Measurements from ENCODE around the gene MRAS. TPM values are rescaled to one million over a fixed set of nuclear protein-coding genes. Genes with fewer than 3 reads are reported as not detected.
A peak's percentile ranks its signal among the peaks of the same experiment; 100 is the strongest.

Gene MRAS
- total RNA-seq (2014; rRNA removed; shearing (Covaris generic); ENCODE audit: low replicate concordance) = 11.0 and 23.4 TPM in 2 replicates

DNA sequence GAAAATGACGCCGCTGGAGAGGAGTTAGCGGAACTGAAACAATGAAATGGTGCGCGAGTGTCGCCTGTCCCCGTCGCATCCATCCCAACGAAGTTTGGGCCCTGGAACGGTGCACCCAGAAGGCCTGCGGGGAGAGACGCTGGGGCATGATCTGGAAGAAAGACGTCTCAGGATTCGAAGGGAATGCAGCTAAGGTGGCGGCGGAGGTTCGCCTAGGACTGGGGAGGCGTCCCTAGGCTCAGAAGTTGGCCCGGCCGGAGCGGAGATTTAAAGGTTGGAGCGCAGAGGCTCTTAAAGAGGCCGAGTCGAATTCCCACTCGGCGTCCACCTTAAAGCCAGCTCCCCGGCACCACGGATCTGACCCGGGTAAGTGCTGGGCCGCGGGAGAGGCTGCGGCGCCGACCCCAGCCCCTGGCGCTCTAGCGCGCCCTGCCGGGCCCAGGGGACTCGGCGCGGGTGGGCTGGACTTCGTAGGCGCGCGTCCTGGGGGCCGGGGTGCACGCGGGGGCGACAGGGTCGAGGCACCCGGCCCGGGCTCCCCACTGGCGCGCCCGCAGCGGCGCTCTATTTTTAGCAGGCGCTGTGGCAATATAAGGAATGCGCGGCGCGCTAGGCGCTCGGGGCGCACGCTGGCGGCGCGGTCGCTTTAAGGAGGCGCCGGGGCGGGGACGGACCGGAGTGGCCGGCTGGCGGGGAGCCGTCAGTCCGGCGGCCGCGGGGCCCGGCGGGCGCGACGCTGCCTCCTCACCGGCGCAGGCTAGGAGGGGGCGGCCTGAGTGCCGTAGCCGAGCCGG is at the start of gene MRAS:
MRAS (plus strand) TSS at position 620 of the 794 bp plus-strand sequence. CDS start 24,305 bp downstream, outside the sequence.
- Histone ChIP-seq H3K9me3 (0 out of 2 replicates have a peak, but pooled peaks cover 2% of the 10 kb centered on the region), H3K27me3 (no peaks in the 10 kb centered on the region), H3K36me3 (no peaks in the 10 kb centered on the region), H3K4me3 (peak within 1 kb of the TSS; percentile 52)
- DNase-seq = peak; percentile 75

DNA sequence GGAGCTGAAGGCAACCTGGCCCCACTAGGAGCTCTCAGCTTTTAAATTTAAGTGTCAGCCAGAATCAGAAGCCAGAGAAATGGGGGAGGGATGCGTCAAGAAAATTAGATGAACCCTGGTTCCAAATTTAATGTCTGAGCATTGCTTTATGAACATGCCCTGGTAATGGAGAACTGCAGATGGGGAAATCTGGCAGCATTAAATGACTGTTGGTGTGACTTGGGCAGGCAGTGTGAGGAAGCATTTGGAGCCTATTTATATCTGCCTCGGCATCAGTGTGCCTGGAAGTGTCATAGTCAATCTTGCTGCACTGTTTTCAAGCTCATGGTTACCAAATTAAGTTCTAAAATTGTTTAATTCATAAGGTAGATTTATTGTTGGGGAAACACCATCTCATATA is 47.7 kb upstream of the MRAS start:
- Histone ChIP-seq H3K4me3 (no peak overlapping the region), H3K36me3 (peaks cover 18% of the 10 kb centered on the region), H3K9me3 (no peaks in the 10 kb centered on the region), H3K27me3 (no peaks in the 10 kb centered on the region)
- no peak for DNase-seq

DNA sequence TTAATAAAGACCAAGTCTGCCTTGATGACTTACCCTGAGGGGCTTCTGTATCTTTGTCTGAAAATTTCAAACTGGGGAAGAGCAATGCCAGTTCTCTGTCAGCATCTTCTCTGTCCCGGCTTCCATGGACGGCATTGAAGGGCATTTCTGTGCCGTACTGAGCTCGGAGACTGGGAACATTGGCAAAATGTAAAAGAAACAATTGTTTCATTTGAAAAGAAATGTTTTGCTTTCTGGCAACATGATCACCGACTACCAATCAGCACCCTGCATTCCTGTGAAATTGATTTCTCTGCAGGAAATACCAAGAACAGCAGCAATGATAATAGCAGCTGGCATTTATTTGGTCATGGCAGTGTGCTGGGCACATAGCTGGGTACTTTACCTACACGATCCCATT is 44.9 kb upstream of the MRAS start:
- Histone ChIP-seq H3K27me3 (no peaks in the 10 kb centered on the region; the same call in 1 of the 2 replicates), H3K36me3 (0 out of 2 replicates have a peak, but pooled peaks cover 5% of the 10 kb centered on the region), H3K9me3 (peaks cover 14% of the 10 kb centered on the region), H3K4me3 (no peak overlapping the region)
- no peak for DNase-seq

DNA sequence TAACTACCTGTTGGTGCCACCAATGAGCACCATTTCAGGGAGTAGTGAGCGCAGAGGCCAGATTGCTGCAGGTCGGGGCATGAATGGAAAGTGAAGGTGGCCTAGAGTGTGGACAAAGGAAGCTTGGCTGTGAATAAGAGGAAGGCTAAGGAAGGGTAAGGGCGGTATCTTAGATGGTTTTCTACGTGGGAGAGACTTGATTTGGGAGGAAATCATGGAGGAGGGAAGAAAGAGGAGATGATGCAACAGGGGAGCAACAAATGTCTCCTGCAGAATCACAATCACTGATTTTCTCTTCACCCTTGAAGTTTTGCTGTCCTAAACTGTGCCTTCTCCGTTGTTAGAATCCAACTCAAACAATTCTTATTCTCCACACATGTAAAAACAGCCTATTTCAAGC is 40.5 kb upstream of the MRAS start:
- Histone ChIP-seq H3K27me3 (peaks cover 12% of the 10 kb centered on the region), H3K4me3 (no peak overlapping the region), H3K9me3 (peaks cover 43% of the 10 kb centered on the region), H3K36me3 (no peaks in the 10 kb centered on the region)
- DNase-seq = no peak

DNA sequence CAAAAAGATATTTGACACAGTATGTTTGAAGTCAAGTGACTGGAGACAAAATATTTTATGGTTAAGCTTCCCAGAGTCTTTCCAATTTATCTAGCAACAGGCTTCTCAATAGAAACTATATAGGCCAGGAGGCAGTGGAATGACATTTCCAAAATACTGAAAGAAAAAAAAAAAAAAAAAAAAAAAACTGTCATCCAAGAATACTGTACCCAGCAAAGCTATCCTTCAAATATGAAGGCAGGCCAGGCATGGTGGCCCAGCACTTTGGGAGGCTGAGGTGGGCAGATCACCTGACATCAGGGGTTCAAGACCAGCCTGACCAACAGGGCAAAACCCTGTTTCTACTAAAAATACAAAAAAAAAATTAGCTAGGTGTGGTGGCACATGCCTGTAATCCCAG is 39.6 kb upstream of the MRAS start:
- Histone ChIP-seq H3K36me3 (no peaks in the 10 kb centered on the region), H3K4me3 (no peak overlapping the region)
- DNase-seq = no peak

DNA sequence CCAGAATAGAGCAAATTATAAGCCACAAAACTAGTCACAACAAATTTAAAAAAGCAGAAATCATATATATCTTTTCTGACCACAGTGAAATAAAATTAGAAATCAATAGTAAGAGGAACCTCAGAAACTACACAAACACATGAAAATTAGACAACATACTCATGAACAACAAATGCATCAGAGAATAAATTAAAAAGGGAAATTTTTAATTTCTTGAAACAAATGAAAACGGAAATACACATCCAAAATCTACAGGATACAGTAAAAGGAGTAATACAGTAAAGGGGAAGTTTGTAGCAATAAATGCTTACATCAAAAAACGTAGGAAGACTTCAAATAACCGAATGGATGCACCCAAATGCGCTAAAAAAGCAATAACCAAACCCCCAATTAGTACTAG is 37.9 kb upstream of the MRAS start:
- Histone ChIP-seq H3K4me3 (no peak overlapping the region), H3K9me3 (peaks cover 43% of the 10 kb centered on the region), H3K27me3 (peaks cover 12% of the 10 kb centered on the region), H3K36me3 (no peaks in the 10 kb centered on the region)
- no peak for DNase-seq

More for the DNA sequence above, 39.6 kb upstream of the MRAS start:
- Histone ChIP-seq H3K27me3 (peaks cover 12% of the 10 kb centered on the region), H3K9me3 (peaks cover 43% of the 10 kb centered on the region)

DNA sequence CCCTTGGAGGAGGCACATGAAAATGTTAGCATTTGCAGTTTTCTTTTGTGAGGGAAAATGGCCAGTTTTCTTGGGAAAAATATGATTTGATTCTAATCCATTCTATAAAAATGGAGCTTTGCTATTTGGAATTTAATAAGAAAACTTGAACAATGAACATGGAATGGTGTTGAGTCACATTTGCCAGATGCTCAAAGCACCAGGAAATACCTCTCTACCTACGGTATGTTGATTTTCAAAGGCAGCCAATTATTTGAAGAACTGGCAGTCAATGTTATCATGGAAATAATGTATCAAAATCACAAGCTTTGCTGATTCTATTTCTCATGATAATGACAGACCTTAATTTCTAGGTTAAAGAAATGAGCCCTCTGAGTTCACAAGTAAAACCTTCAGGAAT is 33.6 kb upstream of the MRAS start:
- H3K9me3 ChIP-seq = peaks cover 23% of the 10 kb centered on the region
- no peak overlapping the region for H3K4me3 ChIP-seq
- no peak for DNase-seq
- H3K36me3 ChIP-seq = no peaks in the 10 kb centered on the region
- H3K27me3 ChIP-seq = peaks cover 12% of the 10 kb centered on the region

DNA sequence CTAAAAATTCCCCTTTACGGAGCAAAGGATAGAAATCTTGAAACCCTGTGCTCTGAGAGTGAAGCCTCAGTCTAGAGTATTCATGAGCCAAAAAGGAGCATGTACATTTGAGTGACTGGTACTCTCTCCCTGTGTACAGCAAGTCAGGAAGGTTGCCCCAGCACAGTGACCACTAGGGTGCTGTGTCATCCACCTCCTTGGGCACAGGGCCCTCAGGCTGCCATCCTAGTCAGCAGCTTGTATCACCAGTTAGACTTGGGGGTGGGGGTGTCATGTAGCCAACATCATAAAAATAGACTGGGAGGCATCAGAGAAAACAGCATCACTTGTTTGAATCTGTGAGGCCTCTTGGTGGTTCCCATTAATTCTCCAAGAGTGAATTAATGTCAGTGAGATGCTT is 30.7 kb upstream of the MRAS start:
- Histone ChIP-seq H3K4me3 (no peak overlapping the region), H3K36me3 (no peaks in the 10 kb centered on the region), H3K27me3 (no peaks in the 10 kb centered on the region), H3K9me3 (no peaks in the 10 kb centered on the region)
- DNase-seq = no peak

DNA sequence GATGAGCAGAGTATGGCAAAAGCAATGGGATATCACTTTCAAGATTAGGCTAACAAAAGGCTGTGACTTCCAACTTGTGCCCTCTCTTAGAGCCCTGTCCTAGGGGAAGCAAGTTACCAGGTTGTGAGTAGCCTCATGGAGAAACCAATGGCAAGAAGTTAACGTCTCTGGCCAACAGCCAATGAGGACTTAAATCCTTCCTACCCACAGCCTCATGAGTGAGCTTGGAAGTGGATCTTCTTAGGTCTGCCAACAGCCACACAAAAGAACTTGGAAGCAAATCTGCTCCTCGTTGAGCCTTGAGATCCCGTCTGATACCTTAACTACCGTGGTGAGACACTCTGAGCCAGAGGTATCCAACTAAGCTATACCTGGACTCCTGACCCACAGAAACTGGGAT is 24.4 kb upstream of the MRAS start:
- peak; percentile 71 for DNase-seq

DNA sequence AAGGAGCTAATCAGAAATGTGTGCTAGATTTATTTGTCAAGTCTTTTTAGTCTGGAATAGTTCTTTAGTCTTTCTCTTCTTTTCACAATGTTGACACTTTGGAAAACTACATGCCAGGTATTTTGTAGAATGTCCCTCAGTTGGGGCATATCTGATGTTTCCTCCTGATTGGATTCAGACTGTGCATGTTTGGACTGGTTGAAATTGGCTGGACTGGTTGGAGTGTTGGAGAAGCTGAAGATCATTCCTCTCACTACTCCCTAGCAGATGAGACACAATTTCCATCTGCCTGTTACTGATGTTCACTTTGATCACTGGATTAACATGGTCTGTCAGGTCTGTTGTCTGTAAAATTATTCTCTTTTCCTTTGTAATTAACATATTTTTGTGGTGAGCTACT is 22.4 kb upstream of the MRAS start:
- no peaks in the 10 kb centered on the region for H3K36me3 ChIP-seq
- H3K27me3 ChIP-seq = peaks cover 13% of the 10 kb centered on the region
- H3K9me3 ChIP-seq = no peaks in the 10 kb centered on the region
- no peak overlapping the region for H3K4me3 ChIP-seq
- DNase-seq = no peak

More for the DNA sequence above, 24.4 kb upstream of the MRAS start:
- H3K4me3 ChIP-seq = no peak overlapping the region
- no peaks in the 10 kb centered on the region for H3K36me3 ChIP-seq
- no peaks in the 10 kb centered on the region for H3K9me3 ChIP-seq
- H3K27me3 ChIP-seq = no peaks in the 10 kb centered on the region; the same call in 1 of the 2 replicates

DNA sequence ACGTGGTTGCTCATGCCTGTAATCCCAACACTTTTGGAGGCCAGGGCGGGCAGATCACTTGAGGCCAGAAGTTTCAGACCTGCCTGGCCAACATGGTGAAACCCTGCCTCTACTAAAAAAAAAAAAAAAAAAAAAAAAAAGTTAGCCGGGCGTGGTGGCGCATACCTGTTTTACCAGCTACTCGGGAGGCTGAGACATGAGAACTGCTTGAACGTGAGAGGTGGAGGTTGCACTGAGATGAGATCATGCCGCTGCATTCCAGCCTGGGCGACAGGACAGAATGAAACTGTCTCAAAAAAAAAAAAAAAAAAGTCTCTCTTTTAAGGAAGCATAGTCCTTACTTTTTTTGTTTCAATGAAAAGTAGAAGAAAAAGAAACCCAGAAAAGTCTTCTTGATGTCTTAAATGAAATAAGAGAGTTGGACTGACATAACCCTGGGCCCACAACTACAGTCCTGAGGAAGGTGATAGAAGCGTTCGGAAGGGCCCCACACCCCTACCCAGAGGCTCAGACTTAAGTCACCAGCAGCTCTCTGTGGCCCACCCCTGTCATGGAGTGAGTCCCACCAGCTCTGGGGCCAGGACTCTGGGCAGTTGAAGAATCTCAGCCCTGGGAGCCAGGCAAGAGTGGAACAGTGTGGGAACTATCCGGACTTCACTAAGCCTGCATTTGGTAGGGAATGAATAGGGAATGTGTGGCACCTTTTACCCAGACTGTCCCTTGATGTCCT is 21.3 kb upstream of the MRAS start:
- DNase-seq = no peak
- H3K36me3 ChIP-seq = no peaks in the 10 kb centered on the region

DNA sequence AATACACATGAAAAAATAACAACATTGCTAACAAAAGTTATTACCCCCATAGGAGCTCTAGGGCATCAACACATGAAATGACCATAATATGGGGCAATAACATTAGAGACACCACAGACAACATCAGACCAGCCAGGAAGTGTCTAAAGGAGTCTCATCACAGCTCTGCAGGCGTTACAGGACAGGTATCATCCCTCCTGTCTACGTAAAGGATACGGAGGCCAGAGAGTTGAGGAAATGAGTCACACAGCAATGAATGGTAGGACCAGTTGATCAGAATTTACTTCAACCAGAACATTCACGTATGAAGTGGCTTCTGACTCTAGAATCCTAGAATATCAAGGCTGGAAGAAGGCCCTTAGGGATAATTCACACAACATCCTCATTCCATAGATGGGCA is 20.5 kb upstream of the MRAS start:
- Histone ChIP-seq H3K27me3 (peaks cover 17% of the 10 kb centered on the region), H3K9me3 (no peaks in the 10 kb centered on the region), H3K4me3 (no peak overlapping the region), H3K36me3 (no peaks in the 10 kb centered on the region)
- no peak for DNase-seq

More for the DNA sequence above, 21.3 kb upstream of the MRAS start:
- Histone ChIP-seq H3K27me3 (peaks cover 15% of the 10 kb centered on the region), H3K4me3 (no peak overlapping the region), H3K9me3 (no peaks in the 10 kb centered on the region)

DNA sequence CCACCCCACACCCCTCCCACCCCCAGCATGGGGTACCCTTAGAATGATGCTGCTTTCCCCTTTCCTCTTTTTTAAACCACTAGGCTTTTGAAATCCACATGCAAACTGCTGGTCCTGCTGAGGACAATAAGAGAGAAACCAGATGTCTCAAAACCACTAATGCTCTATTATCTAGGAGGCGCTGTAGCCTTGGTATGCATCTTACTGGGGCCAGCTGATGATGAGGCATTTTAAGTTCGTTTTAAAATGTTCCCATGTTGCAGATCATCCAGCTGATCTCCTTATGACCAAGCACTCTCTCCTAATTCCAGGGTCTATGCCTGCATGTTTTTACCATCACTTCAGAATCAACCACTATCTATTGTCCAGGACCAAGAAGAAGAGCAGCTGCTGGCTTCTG is 20.0 kb upstream of the MRAS start:
- Histone ChIP-seq H3K9me3 (no peaks in the 10 kb centered on the region), H3K4me3 (no peak overlapping the region), H3K36me3 (no peaks in the 10 kb centered on the region), H3K27me3 (peaks cover 22% of the 10 kb centered on the region)
- DNase-seq = no peak

DNA sequence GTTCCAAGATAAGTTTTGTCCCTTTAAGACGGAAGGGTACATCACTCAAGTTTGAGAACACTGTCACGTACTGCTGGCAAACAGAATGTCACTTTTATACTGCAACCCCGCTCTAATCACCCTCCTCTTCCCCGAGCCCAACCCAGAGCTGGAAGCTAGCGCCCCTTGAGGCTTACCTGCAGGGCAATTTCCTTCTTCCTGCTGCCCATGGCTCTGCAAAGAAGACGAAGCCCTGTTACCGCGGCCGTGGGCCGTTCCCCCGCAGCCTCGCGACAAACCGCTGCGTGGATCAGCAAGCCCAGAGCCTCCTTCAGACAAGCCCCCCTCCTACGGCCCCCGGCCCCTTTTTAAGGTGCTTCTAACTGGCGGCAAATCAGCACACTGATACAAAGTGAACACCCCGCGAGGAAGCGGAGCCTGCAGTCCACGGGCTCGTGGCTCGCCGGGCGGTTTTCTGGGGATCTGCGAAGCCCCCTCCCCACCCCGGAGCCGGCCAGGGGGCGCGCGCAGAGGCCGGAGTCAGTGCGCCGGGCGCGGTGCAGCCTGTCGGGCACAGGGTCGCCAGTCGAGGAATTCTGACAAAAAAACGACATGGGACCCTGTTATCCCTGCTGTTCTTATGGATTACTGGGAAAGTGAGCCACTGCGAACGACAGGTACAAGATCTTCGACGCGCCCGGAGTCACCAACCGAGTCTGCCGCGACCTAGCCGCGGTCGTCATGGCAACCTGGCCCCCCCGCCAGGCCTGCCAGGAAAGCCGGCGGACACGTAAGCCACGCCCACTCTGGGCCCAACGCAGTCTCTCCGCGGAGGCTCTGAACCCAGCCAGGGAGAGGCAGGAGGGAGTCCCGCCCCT is 19.0 kb upstream of the MRAS start, which contains the start of gene NME9:
NME9 (minus strand) TSS at position 725 of the 857 bp plus-strand sequence; CDS start at position 209, 516 bp downstream.
- Histone ChIP-seq H3K4me3 (peak within 1 kb of the TSS; percentile 36), H3K27me3 (peaks cover 30% of the 10 kb centered on the region), H3K36me3 (no peaks in the 10 kb centered on the region), H3K9me3 (no peaks in the 10 kb centered on the region)
- peak; percentile 63 for DNase-seq

DNA sequence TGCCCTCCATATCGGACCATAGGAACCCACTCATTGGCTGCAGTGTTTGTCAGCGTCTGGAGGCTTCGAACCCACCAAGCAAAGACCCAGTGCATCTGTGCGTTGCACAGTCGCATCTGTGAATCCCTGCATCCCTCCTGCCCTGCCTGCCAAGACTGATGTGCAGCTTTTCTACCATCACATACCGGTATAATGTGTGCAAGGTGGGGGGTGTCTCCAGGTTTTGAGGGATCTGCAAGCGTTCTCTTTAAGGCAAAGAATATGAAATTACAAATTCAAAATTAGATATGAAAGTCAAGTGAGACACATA is 18.4 kb upstream of the MRAS start:
- Histone ChIP-seq H3K36me3 (no peaks in the 10 kb centered on the region), H3K27me3 (peaks cover 36% of the 10 kb centered on the region), H3K4me3 (peak overlapping the region; percentile 36), H3K9me3 (no peaks in the 10 kb centered on the region)
- DNase-seq = no peak

DNA sequence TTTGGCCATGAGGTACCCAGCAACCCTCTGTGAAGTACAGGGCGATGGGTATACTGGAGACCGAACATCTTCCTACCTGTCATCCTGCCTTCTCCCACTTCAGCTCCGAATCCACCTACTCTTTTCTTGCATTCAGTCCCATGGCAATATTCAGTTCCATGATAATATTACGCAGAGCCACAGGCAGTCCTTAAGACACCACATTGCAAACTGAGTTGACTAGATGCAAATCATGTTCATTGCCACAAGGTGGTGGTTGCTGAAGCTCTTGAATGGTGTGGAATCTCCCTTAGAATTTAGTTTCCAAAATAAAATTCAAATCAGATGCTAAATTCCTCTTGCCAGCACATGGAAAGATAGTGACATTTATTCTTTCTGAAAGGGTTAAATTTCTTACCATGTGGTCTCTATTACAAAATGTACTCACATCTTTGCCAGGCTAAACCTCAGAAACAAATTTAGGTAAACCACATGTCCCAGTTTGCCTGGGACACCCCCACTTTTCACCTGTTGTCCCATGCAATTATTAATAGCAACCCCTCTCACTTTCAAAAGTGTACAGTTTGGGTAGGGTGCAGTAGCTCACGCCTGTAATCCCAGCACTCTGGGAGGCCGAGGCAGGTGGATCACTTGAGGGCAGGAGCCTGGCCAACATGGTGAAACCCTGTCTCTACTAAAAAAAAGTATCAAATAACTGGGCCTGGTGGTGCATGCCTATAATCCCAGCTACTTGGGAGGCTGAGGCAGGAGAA is 17.1 kb upstream of the MRAS start:
- DNase-seq = no peak
- H3K27me3 ChIP-seq = peaks cover 36% of the 10 kb centered on the region
- no peaks in the 10 kb centered on the region for H3K36me3 ChIP-seq
- H3K9me3 ChIP-seq = no peaks in the 10 kb centered on the region
- no peak overlapping the region for H3K4me3 ChIP-seq
